NCI-H2029 treated with DMSO at 0.1 percent for 48 hours (cell line): ENCODE results near the gene CDKN2A.
"Not testable (repeated sequence)": the region's sequence is repeated elsewhere in the genome, so short reads cannot be mapped to it uniquely, and the experiment has no call there.

Source experiments
- DNase-seq: peaks from one replicate; lab custom pipeline; 2025; lab: John Stamatoyannopoulos, UW

CDKN2A gene

GRCh38 chr9:21982391-21982790, 11.8 kb downstream of the CDKN2A start:
- no peak for DNase-seq

GRCh38 chr9:21976334-21976875, 17.8 kb downstream of the CDKN2A start:
- DNase-seq: no peak

- DNase-seq: peak; percentile 66
These were observed 19.3 kb downstream of the CDKN2A start for GRCh38 chr9:21974722-21975409.

- peak; percentile 20 for DNase-seq
These were observed 19.9 kb downstream of the CDKN2A start for GRCh38 chr9:21974343-21974721.

- no peak for DNase-seq
These were observed 21.8 kb downstream of the CDKN2A start for GRCh38 chr9:21972361-21972760.

GRCh38 chr9:21970800-21971640, 23.2 kb downstream of the CDKN2A start:
- DNase-seq: no peak

- no peak for DNase-seq
These were observed 24.0 kb downstream of the CDKN2A start for GRCh38 chr9:21969951-21970799.

GRCh38 chr9:21969011-21969940, 24.9 kb downstream of the CDKN2A start:
- DNase-seq: no peak

- DNase-seq: no peak
These were observed 25.7 kb downstream of the CDKN2A start for GRCh38 chr9:21968331-21969010.

GRCh38 chr9:21967702-21968101, 26.5 kb downstream of the CDKN2A start:
- no peak for DNase-seq

GRCh38 chr9:21967169-21967568, 27.0 kb downstream of the CDKN2A start:
- DNase-seq: no peak

- DNase-seq: no peak
These were observed 27.9 kb downstream of the CDKN2A start for GRCh38 chr9:21966140-21966851.

- peak; percentile 28 for DNase-seq
These were observed 28.7 kb downstream of the CDKN2A start for GRCh38 chr9:21965401-21965951.

- DNase-seq: no peak
These were observed 29.2 kb downstream of the CDKN2A start for GRCh38 chr9:21964925-21965385.

GRCh38 chr9:21961569-21961968, 32.6 kb downstream of the CDKN2A start:
- no peak for DNase-seq

GRCh38 chr9:21959268-21959667, 34.9 kb downstream of the CDKN2A start:
- DNase-seq: not testable (repeated sequence)

- no peak for DNase-seq
These were observed 35.4 kb downstream of the CDKN2A start for GRCh38 chr9:21958833-21959232.

GRCh38 chr9:21945606-21946005, 48.6 kb downstream of the CDKN2A start:
- no peak for DNase-seq

GRCh38 chr9:21943464-21943863, 50.7 kb downstream of the CDKN2A start:
- no peak for DNase-seq
